ENCODE results near the gene ZC3H13.

DNA sequence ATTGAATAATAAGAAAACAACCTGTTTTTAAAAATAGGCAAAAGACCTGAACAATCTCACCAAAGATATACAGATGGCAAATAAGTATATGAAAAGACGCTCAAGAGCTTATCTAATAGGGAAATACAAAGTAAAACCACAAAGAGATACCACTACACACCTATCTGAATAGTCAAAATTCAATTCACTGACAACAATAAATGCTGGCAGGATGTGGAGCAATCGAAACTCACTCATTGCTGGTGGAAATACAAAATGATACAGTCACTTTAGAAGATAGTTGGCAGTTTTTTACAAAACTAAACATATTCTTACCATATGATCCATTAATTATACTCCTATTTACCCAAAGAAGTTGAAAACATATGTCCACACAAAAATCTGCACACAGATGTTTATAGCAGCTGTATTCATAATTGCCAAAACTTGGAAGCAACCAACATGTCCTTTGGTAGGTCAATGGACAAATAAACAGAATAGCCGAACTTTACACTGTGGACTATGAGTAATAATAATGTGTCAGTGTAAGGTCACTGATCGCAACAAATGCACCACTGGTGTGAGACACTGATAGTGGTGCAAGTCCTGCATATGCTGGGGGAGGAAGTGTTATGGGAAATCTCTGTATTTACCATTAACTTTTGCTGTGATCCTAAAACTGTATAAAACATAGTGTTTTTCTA, 20.8 kb downstream of the ZC3H13 start:
- TF ChIP-seq, protein P1, sequence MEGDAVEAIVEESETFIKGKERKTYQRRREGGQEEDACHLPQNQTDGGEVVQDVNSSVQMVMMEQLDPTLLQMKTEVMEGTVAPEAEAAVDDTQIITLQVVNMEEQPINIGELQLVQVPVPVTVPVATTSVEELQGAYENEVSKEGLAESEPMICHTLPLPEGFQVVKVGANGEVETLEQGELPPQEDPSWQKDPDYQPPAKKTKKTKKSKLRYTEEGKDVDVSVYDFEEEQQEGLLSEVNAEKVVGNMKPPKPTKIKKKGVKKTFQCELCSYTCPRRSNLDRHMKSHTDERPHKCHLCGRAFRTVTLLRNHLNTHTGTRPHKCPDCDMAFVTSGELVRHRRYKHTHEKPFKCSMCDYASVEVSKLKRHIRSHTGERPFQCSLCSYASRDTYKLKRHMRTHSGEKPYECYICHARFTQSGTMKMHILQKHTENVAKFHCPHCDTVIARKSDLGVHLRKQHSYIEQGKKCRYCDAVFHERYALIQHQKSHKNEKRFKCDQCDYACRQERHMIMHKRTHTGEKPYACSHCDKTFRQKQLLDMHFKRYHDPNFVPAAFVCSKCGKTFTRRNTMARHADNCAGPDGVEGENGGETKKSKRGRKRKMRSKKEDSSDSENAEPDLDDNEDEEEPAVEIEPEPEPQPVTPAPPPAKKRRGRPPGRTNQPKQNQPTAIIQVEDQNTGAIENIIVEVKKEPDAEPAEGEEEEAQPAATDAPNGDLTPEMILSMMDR (IDR thresholded peaks at IDR 0.05 in 4 of 5, conservative IDR thresholded peaks at IDR 0.05 in 1 of 5), result no peak
- TF ChIP-seq POLR2A (IDR thresholded peaks at IDR 0.05), result no peak

Data from gastrocnemius medialis (tissue), 4 donors.